HAP-1 (cell line): ENCODE measurements around the gene LRCOL1.
"Not testable (repeated sequence)": the region's sequence is repeated elsewhere in the genome, so short reads cannot be mapped to it uniquely, and the experiment has no call there.

ENCODE experiments used
- DNase-seq, 2 experiments: peaks; one replicate each; pipeline ENCODE4 v3.0.0-alpha.2; 2016 to 2020; ENCODE audit warnings: low spot score in 2 of 2
- H3K27me3 ChIP-seq: fragments of 250-450 bp; sonication (Bioruptor Pico); 2 replicates; pipeline ENCODE4 v1.5.1; 2020; ENCODE audit warnings: low read depth, mild to moderate bottlenecking, moderate library complexity
- H3K36me3 ChIP-seq: fragments of 250-450 bp; sonication (Bioruptor Pico); replicated peaks from 2 replicates; pipeline ENCODE4 v1.5.1; 2020; ENCODE audit warnings: mild to moderate bottlenecking
- H3K4me1 ChIP-seq: fragments of 250-450 bp; sonication (Bioruptor Pico); 2 replicates; pipeline ENCODE4 v1.5.1; 2020; ENCODE audit warnings: mild to moderate bottlenecking
- H3K4me3 ChIP-seq: fragments of 250-450 bp; sonication (Bioruptor Pico); 2 replicates; pipeline ENCODE4 v1.5.1; 2020; ENCODE audit warnings: mild to moderate bottlenecking, moderate library complexity
- H3K9me3 ChIP-seq: fragments of 250-450 bp; sonication (Bioruptor Pico); 2 replicates; pipeline ENCODE4 v1.5.1; 2020; ENCODE audit warnings: mild to moderate bottlenecking, moderate library complexity
- in situ Hi-C: fragments of 300-500 bp; cut with MboI; formaldehyde crosslinking; loops from 3 replicates; pipeline ENCODE4 v1.14.3; 2020; ENCODE audit warnings: low sequenced_read_pairs, inconsistent platforms, mixed read lengths

Gene LRCOL1

GRCh38 chr12:132606466-132606865 is 3.9 kb downstream of the LRCOL1 start:
- no peaks in the 10 kb centered on the region for H3K9me3 ChIP-seq
- H3K36me3 ChIP-seq, result no peaks in the 10 kb centered on the region
- H3K27me3 ChIP-seq, result peaks cover 15% of the 10 kb centered on the region; the same call in 1 of the 2 replicates
- H3K4me3 ChIP-seq, result no peak overlapping the region
- H3K4me1 ChIP-seq, result peaks cover 8% of the 10 kb centered on the region
- DNase-seq, result no peak
- in situ Hi-C loops, result no loop called here

- DNase-seq, result no peak
- no peak overlapping the region for H3K4me3 ChIP-seq
- H3K27me3 ChIP-seq, result peaks cover 15% of the 10 kb centered on the region; the same call in 1 of the 2 replicates
- peaks cover 8% of the 10 kb centered on the region for H3K4me1 ChIP-seq
- H3K9me3 ChIP-seq, result no peaks in the 10 kb centered on the region
- no peaks in the 10 kb centered on the region for H3K36me3 ChIP-seq
- in situ Hi-C loops, result no loop called here
These were observed 4.5 kb downstream of the LRCOL1 start for GRCh38 chr12:132605892-132606291.

GRCh38 chr12:132604668-132605441 is 5.5 kb downstream of the LRCOL1 start:
- Histone ChIP-seq H3K9me3 (no peaks in the 10 kb centered on the region), H3K4me1 (peaks cover 12% of the 10 kb centered on the region), H3K4me3 (no peak overlapping the region), H3K27me3 (peaks cover 13% of the 10 kb centered on the region; the same call in 1 of the 2 replicates), H3K36me3 (no peaks in the 10 kb centered on the region)
- DNase-seq, result no peak
- in situ Hi-C loops, result no loop called here

GRCh38 chr12:132604151-132604618 is 6.2 kb downstream of the LRCOL1 start:
- no peak for DNase-seq
- no peak overlapping the region for H3K4me3 ChIP-seq
- H3K36me3 ChIP-seq, result no peaks in the 10 kb centered on the region
- H3K9me3 ChIP-seq, result no peaks in the 10 kb centered on the region
- H3K4me1 ChIP-seq, result peaks cover 12% of the 10 kb centered on the region
- in situ Hi-C loops, result no loop called here
- peaks cover 13% of the 10 kb centered on the region; the same call in 1 of the 2 replicates for H3K27me3 ChIP-seq

GRCh38 chr12:132603240-132604150 is 6.9 kb downstream of the LRCOL1 start:
- peaks cover 13% of the 10 kb centered on the region; the same call in 1 of the 2 replicates for H3K27me3 ChIP-seq
- DNase-seq, result peak in 1 of 2 experiments; percentile 8
- peaks cover 16% of the 10 kb centered on the region for H3K4me1 ChIP-seq
- no peaks in the 10 kb centered on the region for H3K9me3 ChIP-seq
- H3K36me3 ChIP-seq, result no peaks in the 10 kb centered on the region
- no peak overlapping the region for H3K4me3 ChIP-seq
- in situ Hi-C loops, result no loop called here

GRCh38 chr12:132602572-132603239 is 7.7 kb downstream of the LRCOL1 start:
- peaks cover 13% of the 10 kb centered on the region; the same call in 1 of the 2 replicates for H3K27me3 ChIP-seq
- no peak overlapping the region for H3K4me3 ChIP-seq
- H3K4me1 ChIP-seq, result peaks cover 17% of the 10 kb centered on the region
- peak; percentile 67 to 73 for DNase-seq
- no peaks in the 10 kb centered on the region for H3K9me3 ChIP-seq
- in situ Hi-C loops, result no loop called here
- no peaks in the 10 kb centered on the region for H3K36me3 ChIP-seq

- Histone ChIP-seq H3K36me3 (no peaks in the 10 kb centered on the region), H3K4me1 (peaks cover 20% of the 10 kb centered on the region), H3K4me3 (no peak overlapping the region), H3K27me3 (peaks cover 2% of the 10 kb centered on the region; the same call in 1 of the 2 replicates), H3K9me3 (no peaks in the 10 kb centered on the region)
- no peak for DNase-seq
- in situ Hi-C loops, result no loop called here
These were observed 9.1 kb downstream of the LRCOL1 start for GRCh38 chr12:132601171-132601883.

GRCh38 chr12:132600048-132601032 is 10.0 kb downstream of the LRCOL1 start:
- H3K36me3 ChIP-seq, result no peaks in the 10 kb centered on the region
- in situ Hi-C loops, result no loop called here
- H3K27me3 ChIP-seq, result no peaks in the 10 kb centered on the region
- peaks cover 20% of the 10 kb centered on the region for H3K4me1 ChIP-seq
- peak overlapping the region; percentile 16 for H3K4me3 ChIP-seq
- peak; percentile 56 to 86 for DNase-seq
- H3K9me3 ChIP-seq, result no peaks in the 10 kb centered on the region

- in situ Hi-C loops, result not testable (repeated sequence)
These were observed 10.9 kb downstream of the LRCOL1 start for GRCh38 chr12:132599502-132599901.

GRCh38 chr12:132597333-132598316 is 12.8 kb downstream of the LRCOL1 start:
- H3K36me3 ChIP-seq, result no peaks in the 10 kb centered on the region
- no peaks in the 10 kb centered on the region for H3K9me3 ChIP-seq
- peak overlapping the region; percentile 25 for H3K4me3 ChIP-seq
- DNase-seq, result peak; percentile 40 to 68
- no peaks in the 10 kb centered on the region for H3K27me3 ChIP-seq
- in situ Hi-C loops, result no loop called here
- peaks cover 16% of the 10 kb centered on the region for H3K4me1 ChIP-seq

More at GRCh38 chr12:132599502-132599901, 10.9 kb downstream of the LRCOL1 start:
- H3K9me3 ChIP-seq, DNase-seq, H3K27me3 ChIP-seq, H3K36me3 ChIP-seq, H3K4me3 ChIP-seq: not testable (repeated sequence)
- H3K4me1 ChIP-seq, result peaks cover 20% of the 10 kb centered on the region

- in situ Hi-C loops, result no loop called here
These were observed 14.4 kb downstream of the LRCOL1 start for GRCh38 chr12:132596016-132596415.

More at GRCh38 chr12:132596016-132596415, 14.4 kb downstream of the LRCOL1 start:
- DNase-seq, result no peak
- Histone ChIP-seq H3K4me1 (peaks cover 14% of the 10 kb centered on the region), H3K4me3 (no peak overlapping the region), H3K27me3 (no peaks in the 10 kb centered on the region; the same call in 1 of the 2 replicates), H3K36me3 (no peaks in the 10 kb centered on the region), H3K9me3 (no peaks in the 10 kb centered on the region)
